Stimulated activated CD8-positive, alpha-beta memory T cell treated with anti-CD3 and anti-CD28 coated beads, Interleukin-15, amount 100 ng/mL, for 24 hours (primary cell): ENCODE data around the gene UNC5A.

Source experiments
- DNase-seq: peaks from one replicate; pipeline ENCODE4 v3.0.0-alpha.2; 2020; ENCODE audit warnings: low read depth

The UNC5A gene

GRCh38 chr5:176899296-176899891, 89.0 kb downstream of the UNC5A start, which contains the start of gene HK3:
HK3 (minus strand) TSS chr5:176899346; CDS start chr5:176896159, 3,187 bp downstream.
- DNase-seq = no peak

GRCh38 chr5:176899946-176900779, 89.8 kb downstream of the UNC5A start:
- no peak for DNase-seq

GRCh38 chr5:176900780-176901204, 90.4 kb downstream of the UNC5A start:
- no peak for DNase-seq

- DNase-seq = no peak
Measured at GRCh38 chr5:176901260-176902101, 91.1 kb downstream of the UNC5A start.

- no peak for DNase-seq
Measured at GRCh38 chr5:176902102-176902814, 91.9 kb downstream of the UNC5A start.

- no peak for DNase-seq
Measured at GRCh38 chr5:176902911-176903664, 92.7 kb downstream of the UNC5A start.

GRCh38 chr5:176904276-176904675, 93.9 kb downstream of the UNC5A start:
- no peak for DNase-seq

- no peak for DNase-seq
Measured at GRCh38 chr5:176906126-176906525, 95.8 kb downstream of the UNC5A start.

- DNase-seq = no peak
Measured at GRCh38 chr5:176906796-176907195, 96.4 kb downstream of the UNC5A start.

- DNase-seq = no peak
Measured at GRCh38 chr5:176908675-176909368, 98.5 kb downstream of the UNC5A start.

GRCh38 chr5:176912115-176912514, 101.8 kb downstream of the UNC5A start:
- DNase-seq = no peak

GRCh38 chr5:176915906-176916305, 105.5 kb downstream of the UNC5A start:
- DNase-seq = no peak

- DNase-seq = no peak
Measured at GRCh38 chr5:176916337-176916736, 106.0 kb downstream of the UNC5A start.

GRCh38 chr5:176918613-176919012, 108.3 kb downstream of the UNC5A start:
- no peak for DNase-seq

- no peak for DNase-seq
Measured at GRCh38 chr5:176921714-176922113, 111.4 kb downstream of the UNC5A start.

GRCh38 chr5:176922817-176923216, 112.5 kb downstream of the UNC5A start:
- DNase-seq = no peak

GRCh38 chr5:176927562-176927961, 117.2 kb downstream of the UNC5A start:
- no peak for DNase-seq

- DNase-seq = no peak
Measured at GRCh38 chr5:176929654-176930053, 119.3 kb downstream of the UNC5A start.
